Mesendoderm (in vitro differentiated cells): ENCODE measurements around the gene OPCML.

Experiments used
- DNase-seq: peaks from one replicate; pipeline ENCODE4 v3.0.0; 2013
- H2AK5ac ChIP-seq: 2 replicates; pipeline ENCODE4 v1.6.1; 2013; ENCODE audit warnings: low read length, inconsistent platforms
- H2BK120ac ChIP-seq: 2 replicates; pipeline ENCODE4 v1.6.1; 2013; ENCODE audit warnings: low read depth, mild to moderate bottlenecking, low read length, moderate library complexity, mixed read lengths
- H2BK15ac ChIP-seq: replicated peaks from 2 replicates; pipeline ENCODE4 v1.6.1; 2013; ENCODE audit warnings: low read depth, mild to moderate bottlenecking, moderate library complexity
- H2BK5ac ChIP-seq: 2 replicates; pipeline ENCODE4 v1.6.1; 2013; ENCODE audit warnings: low read length, inconsistent platforms
- H3K18ac ChIP-seq: 2 replicates; pipeline ENCODE4 v1.6.1; 2013; ENCODE audit warnings: mild to moderate bottlenecking, low read length, mixed read lengths
- H3K23ac ChIP-seq: one replicate; pipeline ENCODE4 v1.6.1; 2013; ENCODE audit warnings: low read length
- H3K27ac ChIP-seq: 2 replicates; pipeline ENCODE4 v1.5.1; 2013; ENCODE audit warnings: low read depth, mild to moderate bottlenecking, inconsistent platforms, low read length, moderate library complexity
- H3K27me3 ChIP-seq: 2 replicates; pipeline ENCODE4 v1.6.1; 2013; ENCODE audit warnings: low read length, control low read depth, mild to moderate bottlenecking, inconsistent platforms; ENCODE audit not compliant: insufficient read depth, poor library complexity
- H3K36me3 ChIP-seq: 2 replicates; pipeline ENCODE4 v1.6.1; 2013; ENCODE audit warnings: low read length, inconsistent platforms; ENCODE audit not compliant: control insufficient read depth, insufficient read depth
- H3K4ac ChIP-seq: one replicate; pipeline ENCODE4 v1.6.1; 2013; ENCODE audit warnings: low read depth, mild to moderate bottlenecking, low read length, moderate library complexity
- H3K4me1 ChIP-seq: 2 replicates; pipeline ENCODE4 v1.6.1; 2013; ENCODE audit warnings: low read depth, low read length, inconsistent platforms; ENCODE audit not compliant: control insufficient read depth
- H3K4me2 ChIP-seq: 2 replicates; pipeline ENCODE4 v1.6.1; 2013; ENCODE audit warnings: low read length
- H3K4me3 ChIP-seq: 2 replicates; pipeline ENCODE4 v1.5.1; 2013; ENCODE audit warnings: mild to moderate bottlenecking, low read length
- H3K56ac ChIP-seq: one replicate; pipeline ENCODE4 v1.6.1; 2013; ENCODE audit warnings: low read length
- H3K79me1 ChIP-seq: 2 replicates; pipeline ENCODE4 v1.6.1; 2013; ENCODE audit warnings: low read length, inconsistent platforms
- H3K79me2 ChIP-seq: 2 replicates; pipeline ENCODE4 v1.6.1; 2013; ENCODE audit warnings: mild to moderate bottlenecking, low read length; ENCODE audit not compliant: control insufficient read depth, insufficient read depth
- H3K9ac ChIP-seq: 2 replicates; pipeline ENCODE4 v1.6.1; 2013; ENCODE audit warnings: low read length, inconsistent platforms
- H4K5ac ChIP-seq: one replicate; pipeline ENCODE4 v1.6.1; 2013; ENCODE audit warnings: low read length
- H4K8ac ChIP-seq: one replicate; pipeline ENCODE4 v1.6.1; 2013; ENCODE audit warnings: low read depth, mild to moderate bottlenecking, control low read depth, low read length, moderate library complexity
- WGBS: extraction: QIAGEN DNeasy Blood & Tissue Kit; methylation state at CpG from one replicate; pipeline ENCODE4 v1.1.7; 2013; ENCODE audit warnings: low lambda C conversion rate, missing lambda C conversion rate; ENCODE audit not compliant: insufficient coverage; ENCODE audit errors: extremely low coverage; 5-methylcytosine and 5-hydroxymethylcytosine counted together

OPCML gene

GRCh38 chr11:133156986-133157745, 375.1 kb downstream of the OPCML start:
- peak; percentile 62 for DNase-seq
- H2BK120ac ChIP-seq, result no peak overlapping the region
- no peak overlapping the region for H3K18ac ChIP-seq
- no peaks in the 10 kb centered on the region for H3K79me2 ChIP-seq
- H3K4me1 ChIP-seq, result no peaks in the 10 kb centered on the region
- H3K4me2 ChIP-seq, result no peak overlapping the region
- H3K27me3 ChIP-seq, result no peaks in the 10 kb centered on the region
- H3K4me3 ChIP-seq, result no peak overlapping the region
- no peak overlapping the region for H3K9ac ChIP-seq
- no peak overlapping the region for H3K4ac ChIP-seq
- no peak overlapping the region for H2BK15ac ChIP-seq
- H3K79me1 ChIP-seq, result no peaks in the 10 kb centered on the region
- H2AK5ac ChIP-seq, result no peak overlapping the region
- no peak overlapping the region for H3K56ac ChIP-seq
- no peaks in the 10 kb centered on the region for H3K36me3 ChIP-seq
- H3K27ac ChIP-seq, result no peak overlapping the region
- H4K8ac ChIP-seq, result no peak overlapping the region
- H4K5ac ChIP-seq, result no peak overlapping the region
- H3K23ac ChIP-seq, result no peak overlapping the region
- no CpG with 5 or more reads among the region's 17 CpGs for WGBS
- H2BK5ac ChIP-seq, result no peak overlapping the region

- H3K79me1 ChIP-seq, result no peaks in the 10 kb centered on the region
- H3K18ac ChIP-seq, result no peak overlapping the region
- H4K8ac ChIP-seq, result no peak overlapping the region
- H3K4me2 ChIP-seq, result no peak overlapping the region
- H4K5ac ChIP-seq, result no peak overlapping the region
- H3K27me3 ChIP-seq, result no peaks in the 10 kb centered on the region
- H2BK120ac ChIP-seq, result no peak overlapping the region
- no peak overlapping the region for H2BK5ac ChIP-seq
- no peak overlapping the region for H3K56ac ChIP-seq
- H2BK15ac ChIP-seq, result no peak overlapping the region
- no peak overlapping the region for H3K9ac ChIP-seq
- no peak overlapping the region for H3K27ac ChIP-seq
- H3K79me2 ChIP-seq, result no peaks in the 10 kb centered on the region
- no peak overlapping the region for H3K4ac ChIP-seq
- H3K23ac ChIP-seq, result no peak overlapping the region
- H3K4me1 ChIP-seq, result no peaks in the 10 kb centered on the region
- H3K36me3 ChIP-seq, result no peaks in the 10 kb centered on the region
- no peak overlapping the region for H2AK5ac ChIP-seq
- H3K4me3 ChIP-seq, result no peak overlapping the region
- no peak for DNase-seq
- WGBS, result no CpG with 5 or more reads among the region's 4 CpGs
These were observed 377.5 kb downstream of the OPCML start for GRCh38 chr11:133154781-133155180.

- no peak overlapping the region for H2AK5ac ChIP-seq
- H3K79me1 ChIP-seq, result no peaks in the 10 kb centered on the region
- no peak overlapping the region for H2BK15ac ChIP-seq
- H3K27me3 ChIP-seq, result no peaks in the 10 kb centered on the region
- no peak overlapping the region for H3K18ac ChIP-seq
- no peaks in the 10 kb centered on the region for H3K36me3 ChIP-seq
- no peak overlapping the region for H4K5ac ChIP-seq
- WGBS, result no CpG with 5 or more reads among the region's 8 CpGs
- H3K4ac ChIP-seq, result no peak overlapping the region
- H4K8ac ChIP-seq, result no peak overlapping the region
- H3K79me2 ChIP-seq, result no peaks in the 10 kb centered on the region
- no peak overlapping the region for H3K23ac ChIP-seq
- H2BK120ac ChIP-seq, result no peak overlapping the region
- no peak overlapping the region for H2BK5ac ChIP-seq
- H3K27ac ChIP-seq, result no peak overlapping the region
- no peak for DNase-seq
- no peak overlapping the region for H3K56ac ChIP-seq
- H3K9ac ChIP-seq, result no peak overlapping the region
- H3K4me3 ChIP-seq, result no peak overlapping the region
- H3K4me1 ChIP-seq, result no peaks in the 10 kb centered on the region
- no peak overlapping the region for H3K4me2 ChIP-seq
These were observed 378.2 kb downstream of the OPCML start for GRCh38 chr11:133154076-133154475.

GRCh38 chr11:133153031-133153430, 379.3 kb downstream of the OPCML start:
- Histone ChIP-seq H3K18ac (no peak overlapping the region), H3K4ac (no peak overlapping the region), H4K5ac (no peak overlapping the region), H2BK5ac (no peak overlapping the region), H3K56ac (no peak overlapping the region), H3K4me3 (no peak overlapping the region), H3K79me1 (no peaks in the 10 kb centered on the region), H2AK5ac (no peak overlapping the region), H3K23ac (no peak overlapping the region), H3K4me1 (no peaks in the 10 kb centered on the region), H3K9ac (no peak overlapping the region), H3K4me2 (no peak overlapping the region), H3K36me3 (no peaks in the 10 kb centered on the region), H4K8ac (no peak overlapping the region), H2BK15ac (no peak overlapping the region), H3K27ac (no peak overlapping the region), H3K79me2 (no peaks in the 10 kb centered on the region), H3K27me3 (no peaks in the 10 kb centered on the region), H2BK120ac (no peak overlapping the region)
- DNase-seq, result peak; percentile 47
- no CpG with 5 or more reads among the region's 18 CpGs for WGBS

GRCh38 chr11:133149698-133150097, 382.6 kb downstream of the OPCML start:
- H3K4ac ChIP-seq, result no peak overlapping the region

GRCh38 chr11:133147625-133148024, 384.7 kb downstream of the OPCML start:
- no peak overlapping the region for H3K56ac ChIP-seq
- no peak overlapping the region for H3K9ac ChIP-seq
- H3K4me3 ChIP-seq, result no peak overlapping the region
- no peak overlapping the region for H4K5ac ChIP-seq
- WGBS, result no CpG with 5 or more reads among the region's 8 CpGs
- no peaks in the 10 kb centered on the region for H3K36me3 ChIP-seq
- no peak overlapping the region for H3K4me2 ChIP-seq
- H3K79me2 ChIP-seq, result no peaks in the 10 kb centered on the region
- no peak overlapping the region for H2BK120ac ChIP-seq
- H3K4ac ChIP-seq, result no peak overlapping the region
- H2BK15ac ChIP-seq, result no peak overlapping the region
- H4K8ac ChIP-seq, result no peak overlapping the region
- H3K23ac ChIP-seq, result no peak overlapping the region
- no peak overlapping the region for H3K18ac ChIP-seq
- no peak overlapping the region for H3K27ac ChIP-seq
- no peaks in the 10 kb centered on the region for H3K79me1 ChIP-seq
- DNase-seq, result no peak
- H2AK5ac ChIP-seq, result no peak overlapping the region
- H2BK5ac ChIP-seq, result no peak overlapping the region
- no peaks in the 10 kb centered on the region for H3K27me3 ChIP-seq
- H3K4me1 ChIP-seq, result no peaks in the 10 kb centered on the region

More at GRCh38 chr11:133149698-133150097, 382.6 kb downstream of the OPCML start:
- H3K56ac ChIP-seq, result no peak overlapping the region
- no peaks in the 10 kb centered on the region for H3K27me3 ChIP-seq
- H3K79me1 ChIP-seq, result no peaks in the 10 kb centered on the region
- H3K36me3 ChIP-seq, result no peaks in the 10 kb centered on the region
- WGBS, result no CpG with 5 or more reads among the region's 5 CpGs
- H3K27ac ChIP-seq, result no peak overlapping the region
- H4K8ac ChIP-seq, result no peak overlapping the region
- no peak overlapping the region for H2AK5ac ChIP-seq
- H2BK5ac ChIP-seq, result no peak overlapping the region
- H4K5ac ChIP-seq, result no peak overlapping the region
- peak; percentile 34 for DNase-seq
- H3K9ac ChIP-seq, result no peak overlapping the region
- no peak overlapping the region for H3K23ac ChIP-seq
- H3K18ac ChIP-seq, result no peak overlapping the region
- H2BK15ac ChIP-seq, result no peak overlapping the region
- no peak overlapping the region for H3K4me2 ChIP-seq
- no peaks in the 10 kb centered on the region for H3K79me2 ChIP-seq
- H3K4me1 ChIP-seq, result no peaks in the 10 kb centered on the region
- H2BK120ac ChIP-seq, result no peak overlapping the region
- H3K4me3 ChIP-seq, result no peak overlapping the region
